Left renal cortex interstitium (tissue), 4 donors: Measurements from ENCODE around the gene MRPS10. TPM values are rescaled to one million over a fixed set of nuclear protein-coding genes. Genes with fewer than 3 reads are reported as not detected.

Experiments
- polyA plus RNA-seq, 4 donors: library from polyadenylated mRNA; unstranded; fragments of 120-200 nt; gene quantifications; one replicate each; pipeline ENCODE4 v1.2.1, GENCODE V29; 2013; ENCODE audit not compliant: insufficient read length in 4 of 4

Gene MRPS10
- polyA plus RNA-seq, 4 donors, result 22.6 to 32.6 (median 30.9) TPM

Other genes starting within 250 kb of the MRPS10 start
- 10 to 100 TPM; 19.5 to 29.9 (median 23.1) TPM for gene TAF8, start 167.3 kb downstream of the MRPS10 start, polyA plus RNA-seq
- gene C6orf132, start 75.2 kb downstream of the MRPS10 start, polyA plus RNA-seq, result 1 to 10 TPM; 3.8 to 6.5 (median 4.9) TPM
- gene GUCA1A, start 44.5 kb downstream of the MRPS10 start, polyA plus RNA-seq, result under 1 TPM in 3 of 4 donors, not detected in 1; 0.11 to 0.25 (median 0.13) TPM
- 1 to 10 TPM in 2 of 4 donors, under 1 TPM in 2; 0.32 to 3.2 (median 1.3) TPM for gene GUCA1B, start 22.9 kb downstream of the MRPS10 start, polyA plus RNA-seq
- gene TRERF1, start 234.1 kb upstream of the MRPS10 start, polyA plus RNA-seq, result 10 to 100 TPM; 14.1 to 18.4 (median 16.0) TPM